Fibroblast of lung (primary cell): ENCODE results near the gene CDK9. TPM values are rescaled to one million over a fixed set of nuclear protein-coding genes. Genes with fewer than 3 reads are reported as not detected.
A peak's percentile ranks its signal among the peaks of the same experiment; 100 is the strongest.

ENCODE experiments used
- DNase-seq, 2 donors: peaks; one replicate each; pipeline versions ENCODE4 v3.0.0 to v3.0.0-alpha.2; 2010; ENCODE audit warnings: low read depth in 2 of 2
- H2AFZ ChIP-seq: 2 replicates; pipeline ENCODE4 v1.5.1; 2012; ENCODE audit warnings: low read length, control low read depth, inconsistent platforms
- H3K27ac ChIP-seq: 2 replicates; pipeline ENCODE4 v1.5.1; 2011; ENCODE audit warnings: low read length, control low read depth; ENCODE audit not compliant: insufficient read depth
- H3K27me3 ChIP-seq: 2 replicates; pipeline ENCODE4 v1.5.1; 2011; ENCODE audit warnings: mild to moderate bottlenecking, low read length; ENCODE audit not compliant: control insufficient read depth, insufficient read depth
- H3K36me3 ChIP-seq: 2 replicates; pipeline ENCODE4 v1.5.1; 2011; ENCODE audit warnings: low read length; ENCODE audit not compliant: control insufficient read depth, insufficient read depth
- H3K4me1 ChIP-seq: 2 replicates; pipeline ENCODE4 v1.5.1; 2011; ENCODE audit warnings: low read length; ENCODE audit not compliant: control insufficient read depth, insufficient read depth; ENCODE audit errors: extremely low read depth
- H3K4me2 ChIP-seq: 2 replicates; pipeline ENCODE4 v1.5.1; 2011; ENCODE audit warnings: low read length, control low read depth; ENCODE audit not compliant: insufficient read depth; ENCODE audit errors: extremely low read depth
- H3K4me3 ChIP-seq, 4 experiments: fragments of 200-600 bp in 1 of 4; sonication (generic) in 1 of 4; replicated peaks in 1 of 4; 2 replicates each; pipeline ENCODE4 v1.5.1; 2011 to 2016; ENCODE audit warnings: low read length in 4 of 4, low read depth in 3 of 4, mild to moderate bottlenecking in 3 of 4, control low read depth in 2 of 4, inconsistent platforms in 1 of 4, mixed read lengths in 1 of 4; ENCODE audit not compliant: insufficient read depth in 1 of 4; ENCODE audit errors: control extremely low read depth in 1 of 4
- H3K79me2 ChIP-seq: 2 replicates; pipeline ENCODE4 v1.5.1; 2012; ENCODE audit warnings: mild to moderate bottlenecking, low read length, inconsistent platforms; ENCODE audit not compliant: control insufficient read depth, insufficient read depth
- H3K9ac ChIP-seq: 2 replicates; pipeline ENCODE4 v1.5.1; 2011; ENCODE audit warnings: mild to moderate bottlenecking, low read length, control low read depth; ENCODE audit not compliant: insufficient read depth
- H3K9me3 ChIP-seq: 2 replicates; pipeline ENCODE4 v1.5.1; 2012; ENCODE audit warnings: low read depth, low read length; ENCODE audit not compliant: control insufficient read depth, insufficient read depth
- H4K20me1 ChIP-seq: 2 replicates; pipeline ENCODE4 v1.5.1; 2011; ENCODE audit warnings: low read length; ENCODE audit not compliant: control insufficient read depth, insufficient read depth; ENCODE audit errors: extremely low read depth
- EZH2 ChIP-seq: IDR thresholded peaks from 2 replicates; pipeline ENCODE4 v1.5.1; 2012; ENCODE audit warnings: low read length, control low read depth, mild to moderate bottlenecking; ENCODE audit errors: missing control alignments
- polyA plus RNA-seq, 2 donors: library from polyadenylated mRNA; depleted of rRNA in 1 of 2; stranded (reverse) in 1 of 2; unstranded in 1 of 2; fragments of >200 nt; gene quantifications; 2 replicates each; pipeline ENCODE4 v1.2.1, GENCODE V29; 2011 to 2012; ENCODE audit warnings: missing spikeins in 1 of 2
- total RNA-seq: library from RNA; depleted of rRNA; stranded (reverse); fragments of >200 nt; gene quantifications from 2 replicates; pipeline ENCODE4 v1.2.1, GENCODE V29; 2014
- TF ChIP-seq, protein P1 (sequence below), 2 donors: IDR thresholded peaks in 1 of 2; conservative IDR thresholded peaks in 1 of 2; 1 replicate in 1 of 2; 2 replicates in 1 of 2; pipeline ENCODE4 v1.5.1; 2011 to 2012; ENCODE audit warnings: low read length in 2 of 2, control low read depth in 1 of 2, inconsistent platforms in 1 of 2, low read depth in 1 of 2, mild to moderate bottlenecking in 1 of 2

Gene CDK9
- total and polyA plus RNA-seq, 2 donors (not counting 1 experiment from before 2014, with no cell fraction given) = 54.8 to 82.2 TPM

DNA sequence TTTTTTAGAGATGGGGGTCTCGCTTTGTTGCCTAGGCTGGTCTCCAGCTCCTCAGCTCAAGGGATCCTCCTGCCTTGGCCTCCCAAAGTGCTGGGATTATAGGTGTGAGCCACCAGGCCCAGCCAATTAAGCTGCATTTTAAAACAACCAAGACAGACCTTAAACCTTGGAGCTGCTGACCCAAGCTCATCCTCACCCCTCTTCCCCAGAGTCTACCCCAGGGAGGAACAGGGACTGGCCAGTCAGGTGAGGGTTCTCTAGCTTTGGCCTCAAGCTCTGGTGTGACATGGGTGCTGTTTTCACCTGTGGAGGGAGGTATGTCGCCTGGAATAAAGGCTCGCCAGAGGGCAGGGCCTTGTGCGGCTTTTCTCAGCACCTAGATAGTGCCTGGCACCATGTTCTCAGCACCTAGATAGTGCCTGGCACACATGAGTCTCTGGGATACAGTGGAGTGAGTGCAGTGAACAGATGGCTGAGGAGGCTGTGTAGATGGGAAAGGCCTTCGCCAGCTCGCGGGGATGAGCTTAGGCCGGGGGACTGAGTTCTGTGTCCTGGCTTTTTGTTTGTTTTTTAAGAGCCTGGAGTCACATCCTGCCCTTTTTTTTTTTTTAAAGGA lies 7.4 kb downstream of the CDK9 start:
- Histone ChIP-seq H3K4me1 (peaks cover 11% of the 10 kb centered on the region), H3K4me2 (no peak overlapping the region), H2AFZ (no peak overlapping the region), H3K4me3 (no peak overlapping the region), H3K36me3 (peaks cover 28% of the 10 kb centered on the region), H4K20me1 (no peaks in the 10 kb centered on the region), H3K27ac (peak overlapping the region; percentile 41), H3K9me3 (no peaks in the 10 kb centered on the region), H3K9ac (no peak overlapping the region), H3K27me3 (no peaks in the 10 kb centered on the region), H3K79me2 (peaks cover 20% of the 10 kb centered on the region)
- no peak for TF ChIP-seq EZH2
- TF ChIP-seq, protein P1, sequence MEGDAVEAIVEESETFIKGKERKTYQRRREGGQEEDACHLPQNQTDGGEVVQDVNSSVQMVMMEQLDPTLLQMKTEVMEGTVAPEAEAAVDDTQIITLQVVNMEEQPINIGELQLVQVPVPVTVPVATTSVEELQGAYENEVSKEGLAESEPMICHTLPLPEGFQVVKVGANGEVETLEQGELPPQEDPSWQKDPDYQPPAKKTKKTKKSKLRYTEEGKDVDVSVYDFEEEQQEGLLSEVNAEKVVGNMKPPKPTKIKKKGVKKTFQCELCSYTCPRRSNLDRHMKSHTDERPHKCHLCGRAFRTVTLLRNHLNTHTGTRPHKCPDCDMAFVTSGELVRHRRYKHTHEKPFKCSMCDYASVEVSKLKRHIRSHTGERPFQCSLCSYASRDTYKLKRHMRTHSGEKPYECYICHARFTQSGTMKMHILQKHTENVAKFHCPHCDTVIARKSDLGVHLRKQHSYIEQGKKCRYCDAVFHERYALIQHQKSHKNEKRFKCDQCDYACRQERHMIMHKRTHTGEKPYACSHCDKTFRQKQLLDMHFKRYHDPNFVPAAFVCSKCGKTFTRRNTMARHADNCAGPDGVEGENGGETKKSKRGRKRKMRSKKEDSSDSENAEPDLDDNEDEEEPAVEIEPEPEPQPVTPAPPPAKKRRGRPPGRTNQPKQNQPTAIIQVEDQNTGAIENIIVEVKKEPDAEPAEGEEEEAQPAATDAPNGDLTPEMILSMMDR (conservative IDR thresholded peaks at IDR 0.05 in 1 of 2, IDR thresholded peaks at IDR 0.05 in 1 of 2; ENCODE audit: low read depth in 1 of 2, low read length in 2 of 2) = no peak
- DNase-seq = peak in 1 of 2 donors; percentile 50

DNA sequence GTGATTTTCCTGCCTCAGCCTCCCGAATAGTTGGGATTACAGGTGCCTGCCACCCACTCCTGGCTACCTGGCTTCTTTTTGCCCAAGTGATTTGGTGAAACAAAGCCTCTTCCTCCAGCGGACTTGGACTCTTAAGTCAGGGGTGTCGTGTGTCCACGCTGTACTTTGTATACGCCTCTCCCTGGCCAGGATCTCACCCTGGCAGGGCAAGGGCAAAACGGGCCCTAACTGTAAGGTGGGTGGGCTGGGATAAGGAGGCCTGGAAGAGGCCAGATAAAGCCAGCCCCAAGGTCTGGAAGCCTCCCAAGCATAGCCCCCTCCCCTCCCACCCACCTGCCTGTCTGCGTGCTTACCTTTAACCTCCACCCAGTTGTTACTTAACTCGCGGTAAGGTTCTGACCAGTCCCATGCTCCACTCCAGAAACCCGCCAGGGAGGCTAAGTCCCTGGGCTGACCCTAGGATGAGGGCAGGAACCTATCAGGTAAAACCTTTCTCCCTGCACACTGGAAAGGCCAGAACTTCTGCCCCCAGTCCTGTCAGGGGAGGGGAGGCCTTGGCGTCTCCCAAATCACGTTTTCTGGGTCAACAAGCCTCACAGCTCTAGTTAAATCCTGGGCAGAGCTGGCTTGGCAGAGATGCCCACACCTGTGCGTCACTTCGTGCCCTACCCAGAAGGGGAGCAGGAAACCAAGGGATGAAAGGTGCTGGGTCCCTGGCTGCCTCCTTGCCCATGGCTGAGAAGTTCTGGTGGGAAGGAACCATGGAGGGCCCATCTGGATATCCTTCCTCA lies 8.4 kb downstream of the CDK9 start:
- no peak for TF ChIP-seq EZH2
- TF ChIP-seq, protein P1 (conservative IDR thresholded peaks at IDR 0.05 in 1 of 2, IDR thresholded peaks at IDR 0.05 in 1 of 2; ENCODE audit: low read depth in 1 of 2, low read length in 2 of 2) = no peak
- DNase-seq = no peak
- no peak overlapping the region for H2AFZ ChIP-seq
- H3K4me1 ChIP-seq = peaks cover 11% of the 10 kb centered on the region
- H3K9me3 ChIP-seq = no peaks in the 10 kb centered on the region
- H3K4me2 ChIP-seq = no peak overlapping the region
- H3K79me2 ChIP-seq = peaks cover 10% of the 10 kb centered on the region
- H4K20me1 ChIP-seq = no peaks in the 10 kb centered on the region
- H3K4me3 ChIP-seq = no peak overlapping the region
- H3K36me3 ChIP-seq = peaks cover 19% of the 10 kb centered on the region
- H3K27ac ChIP-seq = no peak overlapping the region
- H3K27me3 ChIP-seq = no peaks in the 10 kb centered on the region
- no peak overlapping the region for H3K9ac ChIP-seq

DNA sequence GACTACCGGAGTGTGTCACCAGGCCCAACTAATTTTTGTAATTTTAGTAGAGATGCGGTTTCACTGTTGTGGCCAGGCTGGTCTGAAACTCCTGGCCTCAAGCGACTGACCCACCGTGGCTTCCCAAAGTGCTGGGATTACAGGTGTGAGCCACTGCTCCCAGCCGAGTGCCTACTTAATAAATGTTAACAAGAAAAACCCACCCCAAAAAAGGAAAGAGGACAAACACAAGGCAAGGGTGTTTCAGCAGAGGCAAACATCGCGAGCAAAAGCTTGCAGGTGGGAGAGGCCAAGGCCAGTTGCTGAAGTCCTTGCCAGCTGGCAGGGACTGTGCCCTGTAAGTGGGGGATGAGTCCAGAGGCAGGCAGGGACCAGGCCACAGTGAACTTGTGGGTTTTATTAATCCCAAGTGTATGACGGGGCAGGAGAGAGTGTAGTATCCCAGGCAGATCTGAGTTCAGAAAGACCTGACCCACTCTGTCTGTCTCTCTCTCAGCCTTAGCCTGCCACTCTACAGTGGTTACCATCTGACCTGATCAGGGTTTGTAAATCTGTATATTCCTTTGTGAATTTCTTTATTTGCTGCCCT lies 10.5 kb downstream of the CDK9 start:
- H3K4me3 ChIP-seq = no peak overlapping the region
- H3K27me3 ChIP-seq = no peaks in the 10 kb centered on the region
- peak overlapping the region; percentile 11 for H3K4me2 ChIP-seq
- H3K27ac ChIP-seq = no peak overlapping the region
- H3K4me1 ChIP-seq = peaks cover 11% of the 10 kb centered on the region
- H3K9me3 ChIP-seq = no peaks in the 10 kb centered on the region
- TF ChIP-seq, protein P1 (conservative IDR thresholded peaks at IDR 0.05 in 1 of 2, IDR thresholded peaks at IDR 0.05 in 1 of 2; ENCODE audit: low read depth in 1 of 2, low read length in 2 of 2) = no peak
- no peak for TF ChIP-seq EZH2
- H4K20me1 ChIP-seq = no peaks in the 10 kb centered on the region
- DNase-seq = peak; percentile 34 to 60
- peaks cover 9% of the 10 kb centered on the region for H3K36me3 ChIP-seq
- no peaks in the 10 kb centered on the region for H3K79me2 ChIP-seq
- no peak overlapping the region for H2AFZ ChIP-seq
- no peak overlapping the region for H3K9ac ChIP-seq
